Bronchial epithelial cell (primary cell): Measurements from ENCODE around the gene PLA2G15. TPM values are rescaled to one million over a fixed set of nuclear protein-coding genes. Genes with fewer than 3 reads are reported as not detected.

ENCODE experiments used
- DNase-seq: peaks from one replicate; pipeline ENCODE4 v3.0.0-alpha.2; 2010; ENCODE audit warnings: low read depth
- FAIRE-seq: peaks from 2 replicates; lab custom pipeline; 2011; peaks lifted over from hg19 to GRCh38; lab: Jason Lieb, UNC
- H3K27me3 ChIP-seq: 2 replicates; pipeline ENCODE4 v1.5.1; 2011; ENCODE audit warnings: low read length; ENCODE audit not compliant: control insufficient read depth, insufficient read depth
- H3K36me3 ChIP-seq: 2 replicates; pipeline ENCODE4 v1.5.1; 2011; ENCODE audit warnings: low read length; ENCODE audit not compliant: control insufficient read depth, insufficient read depth
- H3K4me3 ChIP-seq: 2 replicates; pipeline ENCODE4 v1.5.1; 2011; ENCODE audit warnings: mild to moderate bottlenecking, low read depth, low read length, control low read depth
- total RNA-seq: library from RNA; depleted of rRNA; stranded (reverse); fragments of >200 nt; gene quantifications from 2 replicates; pipeline ENCODE4 v1.2.1, GENCODE V29; 2014
- TF ChIP-seq, protein P1 (sequence below): IDR thresholded peaks from 2 replicates; pipeline ENCODE4 v1.5.1; 2011; ENCODE audit warnings: mild to moderate bottlenecking, moderate library complexity, low read length, control low read depth, inconsistent platforms; ENCODE audit not compliant: insufficient read depth, severe bottlenecking

The PLA2G15 gene
- total RNA-seq, 1 donor from 2014 or later, result 8.2 TPM

DNA sequence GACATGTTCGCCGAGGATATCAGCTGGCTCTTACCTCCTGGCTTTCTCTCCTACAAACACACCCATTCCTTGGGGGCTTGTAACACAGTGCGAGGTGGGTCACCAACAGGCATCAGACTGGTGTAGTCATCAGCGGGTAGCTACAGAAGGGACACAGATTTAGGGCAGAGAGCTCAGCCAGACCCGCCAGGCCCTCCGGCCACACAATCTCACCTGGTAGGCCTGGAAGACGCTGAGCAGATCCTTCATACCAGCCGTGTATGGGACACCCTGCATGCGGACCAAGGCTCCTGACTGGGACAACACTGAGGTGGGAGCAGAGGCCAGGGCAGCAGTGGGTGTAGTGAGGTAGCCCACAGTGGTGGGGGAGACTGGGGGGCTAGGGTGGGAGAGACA is 15.0 kb upstream of the PLA2G15 start:
- H3K36me3 ChIP-seq, result peaks cover 35% of the 10 kb centered on the region
- H3K4me3 ChIP-seq, result no peak overlapping the region
- no peak for FAIRE-seq
- no peaks in the 10 kb centered on the region for H3K27me3 ChIP-seq
- DNase-seq, result no peak
- TF ChIP-seq, protein P1, sequence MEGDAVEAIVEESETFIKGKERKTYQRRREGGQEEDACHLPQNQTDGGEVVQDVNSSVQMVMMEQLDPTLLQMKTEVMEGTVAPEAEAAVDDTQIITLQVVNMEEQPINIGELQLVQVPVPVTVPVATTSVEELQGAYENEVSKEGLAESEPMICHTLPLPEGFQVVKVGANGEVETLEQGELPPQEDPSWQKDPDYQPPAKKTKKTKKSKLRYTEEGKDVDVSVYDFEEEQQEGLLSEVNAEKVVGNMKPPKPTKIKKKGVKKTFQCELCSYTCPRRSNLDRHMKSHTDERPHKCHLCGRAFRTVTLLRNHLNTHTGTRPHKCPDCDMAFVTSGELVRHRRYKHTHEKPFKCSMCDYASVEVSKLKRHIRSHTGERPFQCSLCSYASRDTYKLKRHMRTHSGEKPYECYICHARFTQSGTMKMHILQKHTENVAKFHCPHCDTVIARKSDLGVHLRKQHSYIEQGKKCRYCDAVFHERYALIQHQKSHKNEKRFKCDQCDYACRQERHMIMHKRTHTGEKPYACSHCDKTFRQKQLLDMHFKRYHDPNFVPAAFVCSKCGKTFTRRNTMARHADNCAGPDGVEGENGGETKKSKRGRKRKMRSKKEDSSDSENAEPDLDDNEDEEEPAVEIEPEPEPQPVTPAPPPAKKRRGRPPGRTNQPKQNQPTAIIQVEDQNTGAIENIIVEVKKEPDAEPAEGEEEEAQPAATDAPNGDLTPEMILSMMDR, result no peak

DNA sequence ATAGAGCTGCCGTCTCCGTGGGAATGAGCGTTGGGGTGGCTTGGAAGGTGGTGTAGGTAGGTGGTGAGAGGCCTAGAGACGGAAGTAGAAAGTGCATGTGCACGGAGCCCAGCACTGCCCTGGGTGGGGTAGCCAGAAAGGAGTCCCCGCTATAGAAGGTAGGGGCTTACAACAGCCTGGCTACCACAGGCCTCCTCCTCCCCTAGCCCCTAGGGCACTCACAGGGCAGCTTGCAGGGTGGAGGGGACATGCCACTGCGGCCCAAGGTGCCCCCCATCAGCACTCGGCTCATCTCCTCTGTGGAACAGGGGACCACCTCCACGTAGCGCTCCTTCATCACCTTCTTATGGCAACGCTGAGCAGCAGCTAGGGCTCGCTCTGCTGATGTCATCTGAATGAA is 14.2 kb upstream of the PLA2G15 start:
- Histone ChIP-seq H3K27me3 (no peaks in the 10 kb centered on the region), H3K4me3 (no peak overlapping the region), H3K36me3 (peaks cover 35% of the 10 kb centered on the region)
- TF ChIP-seq, protein P1, result no peak
- no peak for DNase-seq
- peak; percentile 72 for FAIRE-seq

DNA sequence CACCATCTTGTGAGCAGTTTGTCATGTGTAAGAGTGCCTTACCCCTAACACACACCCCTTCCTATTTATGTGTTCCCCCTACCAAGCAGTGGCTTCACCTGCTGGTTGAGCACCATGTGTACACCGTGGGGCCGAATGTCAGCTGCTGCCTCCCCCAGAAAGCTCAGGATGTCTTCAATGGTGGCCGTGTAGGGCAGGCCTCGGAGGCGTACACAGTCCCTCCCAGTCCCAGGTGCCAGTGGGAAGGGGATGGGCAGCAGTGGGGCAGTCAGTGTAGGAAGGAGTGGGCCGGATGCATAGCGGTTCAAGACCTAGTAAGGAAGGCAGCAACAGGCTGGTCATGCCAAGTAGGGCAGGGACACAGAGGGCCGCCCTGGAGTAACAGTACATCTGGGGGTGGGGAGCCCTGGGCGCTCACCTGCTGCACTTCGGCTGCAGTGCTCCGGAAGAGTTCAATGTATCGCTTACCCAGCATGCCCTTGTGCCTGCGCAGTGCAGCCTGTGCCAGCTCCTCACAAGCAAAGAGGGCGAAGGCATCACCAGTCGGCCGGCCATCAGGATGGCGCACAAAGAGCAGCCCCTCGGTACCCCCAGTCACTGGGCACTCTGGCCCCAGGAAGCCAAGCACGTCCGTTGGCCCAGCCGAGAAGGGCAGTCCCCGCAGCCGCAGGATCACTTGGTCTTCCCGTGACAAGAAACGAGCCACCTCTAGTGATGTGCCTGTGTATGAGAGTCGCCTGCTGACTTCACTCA is 13.6 kb upstream of the PLA2G15 start:
- TF ChIP-seq, protein P1, result no peak
- Histone ChIP-seq H3K4me3 (no peak overlapping the region), H3K27me3 (no peaks in the 10 kb centered on the region), H3K36me3 (peaks cover 35% of the 10 kb centered on the region)
- no peak for DNase-seq
- no peak for FAIRE-seq

DNA sequence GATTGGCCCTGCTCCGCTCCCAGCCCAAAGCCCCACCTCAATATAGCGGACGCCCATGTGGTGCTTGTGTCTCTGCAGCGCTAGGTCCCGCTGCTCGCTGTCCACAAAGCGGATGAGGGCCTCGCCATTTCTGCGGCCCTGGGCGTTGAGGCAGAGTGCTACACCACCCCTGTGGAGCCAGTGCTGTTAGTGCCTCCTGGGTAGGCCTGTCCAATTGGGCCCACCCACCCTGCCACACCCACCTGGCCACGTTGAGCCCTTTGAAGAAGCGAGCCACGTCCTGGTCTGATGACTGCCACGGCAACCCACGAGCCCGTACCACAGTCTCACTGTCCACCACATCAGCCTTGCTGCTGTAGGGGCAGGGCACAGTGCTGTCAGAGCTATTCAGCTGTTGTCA is 12.8 kb upstream of the PLA2G15 start:
- H3K27me3 ChIP-seq, result no peaks in the 10 kb centered on the region
- no peak for DNase-seq
- H3K36me3 ChIP-seq, result peaks cover 35% of the 10 kb centered on the region
- no peak for FAIRE-seq
- TF ChIP-seq, protein P1, result no peak
- H3K4me3 ChIP-seq, result no peak overlapping the region

DNA sequence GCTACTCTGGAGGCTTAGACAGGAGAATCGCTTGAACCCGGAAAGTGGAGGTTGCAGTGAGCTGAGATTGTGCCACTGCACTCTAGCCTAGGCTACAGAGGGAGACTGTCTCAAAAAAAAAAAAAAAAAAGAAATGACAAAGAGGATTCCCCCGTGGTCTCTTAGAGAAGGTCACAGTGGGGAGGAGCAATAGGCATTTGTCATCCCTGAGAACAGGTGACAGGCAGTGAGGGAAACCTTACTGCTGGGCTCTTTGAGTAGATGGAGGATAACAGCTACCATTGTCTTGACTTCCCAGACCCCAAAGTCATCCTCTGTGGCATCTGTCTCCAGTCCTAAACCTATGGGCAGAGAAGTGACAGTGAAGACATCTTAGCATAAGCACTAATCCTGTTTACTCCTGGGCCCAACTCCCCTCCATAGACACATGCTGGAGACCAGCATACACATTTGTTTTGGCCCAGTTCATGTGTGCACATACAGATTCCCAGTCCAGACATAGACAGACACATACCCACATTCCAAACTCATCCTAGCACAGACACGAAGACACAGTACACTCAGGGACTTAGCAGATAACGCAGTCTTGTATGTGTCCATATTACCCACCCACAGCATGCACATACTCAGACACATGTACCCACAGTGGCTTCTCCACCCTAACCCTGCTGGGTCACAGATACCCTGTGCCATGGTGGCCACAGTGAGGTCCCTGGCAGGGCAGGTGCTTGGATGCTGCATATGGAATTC is 11.9 kb upstream of the PLA2G15 start:
- no peaks in the 10 kb centered on the region for H3K27me3 ChIP-seq
- no peak for DNase-seq
- H3K4me3 ChIP-seq, result peak overlapping the region; percentile 88
- FAIRE-seq, result peak; percentile 40
- H3K36me3 ChIP-seq, result peaks cover 34% of the 10 kb centered on the region
- TF ChIP-seq, protein P1, result no peak
